Measurements from ENCODE around the gene KLC3.

DNA sequence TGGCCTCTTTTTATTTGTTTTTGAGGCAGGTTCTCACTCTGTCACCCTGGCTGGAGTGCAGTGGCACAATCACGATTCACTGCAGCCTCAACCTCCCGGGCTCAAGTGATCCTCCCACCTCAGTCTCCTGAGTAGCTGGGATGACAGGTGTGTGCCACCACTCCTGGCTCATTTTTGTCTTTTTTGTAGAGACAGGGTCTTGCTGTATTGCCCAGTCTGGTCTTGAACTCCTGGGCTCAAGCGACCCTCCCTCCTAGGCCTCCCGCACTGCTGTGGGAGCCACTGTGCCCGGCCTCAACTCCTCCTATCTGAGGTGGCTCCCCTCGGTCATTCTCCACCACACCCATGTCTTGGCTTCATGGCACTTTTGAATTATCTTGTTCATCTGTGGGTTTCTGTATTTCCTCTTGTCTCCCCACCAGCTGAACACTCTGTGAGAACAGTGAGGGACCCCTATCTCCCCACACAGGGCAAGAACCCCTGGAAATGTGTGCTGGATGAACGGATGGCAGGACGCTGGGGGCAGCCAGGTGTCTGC is 25.8 kb upstream of the KLC3 start:
- no peak for TF ChIP-seq TAF1 (IDR thresholded peaks at IDR 0.05; ENCODE audit: borderline replicate concordance, insufficient read depth, low read length)
- no peak for TF ChIP-seq POLR2AphosphoS5 (IDR thresholded peaks at IDR 0.05; ENCODE audit: low read depth, low read length)
- TF ChIP-seq, protein P1, sequence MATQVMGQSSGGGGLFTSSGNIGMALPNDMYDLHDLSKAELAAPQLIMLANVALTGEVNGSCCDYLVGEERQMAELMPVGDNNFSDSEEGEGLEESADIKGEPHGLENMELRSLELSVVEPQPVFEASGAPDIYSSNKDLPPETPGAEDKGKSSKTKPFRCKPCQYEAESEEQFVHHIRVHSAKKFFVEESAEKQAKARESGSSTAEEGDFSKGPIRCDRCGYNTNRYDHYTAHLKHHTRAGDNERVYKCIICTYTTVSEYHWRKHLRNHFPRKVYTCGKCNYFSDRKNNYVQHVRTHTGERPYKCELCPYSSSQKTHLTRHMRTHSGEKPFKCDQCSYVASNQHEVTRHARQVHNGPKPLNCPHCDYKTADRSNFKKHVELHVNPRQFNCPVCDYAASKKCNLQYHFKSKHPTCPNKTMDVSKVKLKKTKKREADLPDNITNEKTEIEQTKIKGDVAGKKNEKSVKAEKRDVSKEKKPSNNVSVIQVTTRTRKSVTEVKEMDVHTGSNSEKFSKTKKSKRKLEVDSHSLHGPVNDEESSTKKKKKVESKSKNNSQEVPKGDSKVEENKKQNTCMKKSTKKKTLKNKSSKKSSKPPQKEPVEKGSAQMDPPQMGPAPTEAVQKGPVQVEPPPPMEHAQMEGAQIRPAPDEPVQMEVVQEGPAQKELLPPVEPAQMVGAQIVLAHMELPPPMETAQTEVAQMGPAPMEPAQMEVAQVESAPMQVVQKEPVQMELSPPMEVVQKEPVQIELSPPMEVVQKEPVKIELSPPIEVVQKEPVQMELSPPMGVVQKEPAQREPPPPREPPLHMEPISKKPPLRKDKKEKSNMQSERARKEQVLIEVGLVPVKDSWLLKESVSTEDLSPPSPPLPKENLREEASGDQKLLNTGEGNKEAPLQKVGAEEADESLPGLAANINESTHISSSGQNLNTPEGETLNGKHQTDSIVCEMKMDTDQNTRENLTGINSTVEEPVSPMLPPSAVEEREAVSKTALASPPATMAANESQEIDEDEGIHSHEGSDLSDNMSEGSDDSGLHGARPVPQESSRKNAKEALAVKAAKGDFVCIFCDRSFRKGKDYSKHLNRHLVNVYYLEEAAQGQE (IDR thresholded peaks at IDR 0.05; ENCODE audit: insufficient read depth in 1 of 2, low read depth in 2 of 2, low read length in 2 of 2) = no peak

Measured in PFSK-1 (cell line).